ENCODE results near the gene TMEM114.
A peak's percentile ranks its signal among the peaks of the same experiment; 100 is the strongest.
"Not testable (repeated sequence)": the region's sequence is repeated elsewhere in the genome, so short reads cannot be mapped to it uniquely, and the experiment has no call there.

Gene TMEM114

GRCh38 chr16:8569650-8570346 lies 20.5 kb downstream of the TMEM114 start:
- TF ChIP-seq NFRKB (IDR thresholded peaks at IDR 0.05) = no peak
- TF ChIP-seq CTBP1 (IDR thresholded peaks at IDR 0.05; ENCODE audit: borderline replicate concordance) = no peak
- TF ChIP-seq, protein P1, sequence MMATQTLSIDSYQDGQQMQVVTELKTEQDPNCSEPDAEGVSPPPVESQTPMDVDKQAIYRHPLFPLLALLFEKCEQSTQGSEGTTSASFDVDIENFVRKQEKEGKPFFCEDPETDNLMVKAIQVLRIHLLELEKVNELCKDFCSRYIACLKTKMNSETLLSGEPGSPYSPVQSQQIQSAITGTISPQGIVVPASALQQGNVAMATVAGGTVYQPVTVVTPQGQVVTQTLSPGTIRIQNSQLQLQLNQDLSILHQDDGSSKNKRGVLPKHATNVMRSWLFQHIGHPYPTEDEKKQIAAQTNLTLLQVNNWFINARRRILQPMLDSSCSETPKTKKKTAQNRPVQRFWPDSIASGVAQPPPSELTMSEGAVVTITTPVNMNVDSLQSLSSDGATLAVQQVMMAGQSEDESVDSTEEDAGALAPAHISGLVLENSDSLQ (IDR thresholded peaks at IDR 0.05) = no peak
- no peak for TF ChIP-seq FOXA1 (IDR thresholded peaks at IDR 0.05)
- TF ChIP-seq BHLHE40 (IDR thresholded peaks at IDR 0.05; ENCODE audit: borderline replicate concordance) = no peak
- no peak for TF ChIP-seq L3MBTL2 (conservative IDR thresholded peaks at IDR 0.05)
- TF ChIP-seq SUZ12 (IDR thresholded peaks at IDR 0.05) = no peak
- no peak for TF ChIP-seq SP1 (IDR thresholded peaks at IDR 0.05)
- ChIA-PET CTCF (no interaction called here), POLR2A (no interaction called here)
- no peak for DNase-seq (ENCODE audit: extremely low spot score)

DNA sequence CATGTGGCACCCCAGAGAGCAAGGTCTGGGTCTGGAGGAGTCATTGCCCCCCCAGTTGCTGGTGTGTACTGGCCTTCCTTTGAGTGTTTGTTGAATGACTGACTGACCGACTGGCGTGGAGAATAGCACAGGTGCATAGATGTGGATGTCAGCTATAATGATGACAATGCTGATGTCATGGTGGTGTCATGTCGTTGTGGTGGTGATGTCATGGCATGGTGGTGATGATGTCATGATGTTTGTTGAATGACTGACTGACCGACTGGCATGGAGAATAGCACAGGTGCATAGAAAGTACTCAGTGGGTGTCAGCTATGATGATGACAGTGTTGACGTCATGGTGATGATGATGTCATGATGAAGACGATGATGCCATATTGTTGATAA lies 22.1 kb downstream of the TMEM114 start:
- no peak for DNase-seq (ENCODE audit: extremely low spot score)
- no peak for TF ChIP-seq FOXK2 (IDR thresholded peaks at IDR 0.05)
- TF ChIP-seq TARDBP (IDR thresholded peaks at IDR 0.05) = peak; percentile 83
- ChIA-PET CTCF (no interaction called here), POLR2A (no interaction called here)

GRCh38 chr16:8567355-8568230 lies 22.7 kb downstream of the TMEM114 start:
- POLR2A ChIA-PET = no interaction called here
- TF ChIP-seq, protein P1 (IDR thresholded peaks at IDR 0.05) = no peak
- TF ChIP-seq ZNF384 (IDR thresholded peaks at IDR 0.05) = 0 out of 2 replicates have a peak, but pooled peaks have one; percentile 12
- TF ChIP-seq BHLHE40 (IDR thresholded peaks at IDR 0.05; ENCODE audit: borderline replicate concordance) = no peak
- TF ChIP-seq SUZ12 (IDR thresholded peaks at IDR 0.05) = no peak
- no peak for TF ChIP-seq CTBP1 (IDR thresholded peaks at IDR 0.05; ENCODE audit: borderline replicate concordance)
- no peak for TF ChIP-seq HDGF (IDR thresholded peaks at IDR 0.05; ENCODE audit: borderline replicate concordance)
- no peak for TF ChIP-seq FOXM1 (IDR thresholded peaks at IDR 0.05; ENCODE audit: borderline replicate concordance)
- no peak for TF ChIP-seq NFRKB (IDR thresholded peaks at IDR 0.05)
- peak; percentile 84 for DNase-seq (ENCODE audit: extremely low spot score)
- CTCF ChIA-PET = interaction anchor here (0.7 to 1.2 kb wide), 2 partner anchors 15 to 86 kb away, joined by 3 to 5 read pairs; no protein-coding TSS in a partner anchor

DNA sequence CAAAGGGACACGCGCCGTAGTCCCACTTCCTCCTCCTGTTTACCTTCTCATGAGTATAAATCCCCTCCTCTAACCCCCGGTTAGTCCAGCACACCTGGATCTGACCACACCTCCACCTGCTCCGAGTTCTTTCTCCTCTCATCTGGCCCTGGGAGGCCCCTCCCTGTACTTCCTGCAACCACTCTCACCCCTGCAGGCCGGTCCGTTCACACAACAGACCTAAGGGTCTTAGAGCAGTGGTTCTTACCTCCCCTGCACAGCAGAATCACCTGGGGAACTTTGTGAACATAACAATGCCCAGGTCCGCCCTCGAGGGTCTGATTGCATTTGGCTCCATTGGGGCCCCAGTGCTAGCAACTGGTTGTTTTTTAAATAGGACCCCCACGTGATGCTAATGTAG lies 24.8 kb downstream of the TMEM114 start:
- ChIA-PET CTCF (no interaction called here), POLR2A (no interaction called here)
- TF ChIP-seq ELF4 (IDR thresholded peaks at IDR 0.05) = no peak
- no peak for TF ChIP-seq SUZ12 (IDR thresholded peaks at IDR 0.05)
- TF ChIP-seq FOXM1 (IDR thresholded peaks at IDR 0.05; ENCODE audit: borderline replicate concordance) = no peak
- no peak for TF ChIP-seq NFRKB (IDR thresholded peaks at IDR 0.05)
- no peak for TF ChIP-seq FOXK2 (IDR thresholded peaks at IDR 0.05)
- TF ChIP-seq FOXA1 (IDR thresholded peaks at IDR 0.05) = no peak
- no peak for TF ChIP-seq ARNT (IDR thresholded peaks at IDR 0.05)
- no peak for TF ChIP-seq TARDBP (IDR thresholded peaks at IDR 0.05)
- TF ChIP-seq ZNF384 (IDR thresholded peaks at IDR 0.05) = no peak
- TF ChIP-seq L3MBTL2 (conservative IDR thresholded peaks at IDR 0.05) = no peak
- TF ChIP-seq HDGF (IDR thresholded peaks at IDR 0.05; ENCODE audit: borderline replicate concordance) = no peak
- TF ChIP-seq, protein P1 (IDR thresholded peaks at IDR 0.05) = no peak
- TF ChIP-seq BHLHE40 (IDR thresholded peaks at IDR 0.05; ENCODE audit: borderline replicate concordance) = no peak
- TF ChIP-seq LEF1 (IDR thresholded peaks at IDR 0.05; ENCODE audit: borderline replicate concordance) = no peak
- DNase-seq (ENCODE audit: extremely low spot score) = no peak

DNA sequence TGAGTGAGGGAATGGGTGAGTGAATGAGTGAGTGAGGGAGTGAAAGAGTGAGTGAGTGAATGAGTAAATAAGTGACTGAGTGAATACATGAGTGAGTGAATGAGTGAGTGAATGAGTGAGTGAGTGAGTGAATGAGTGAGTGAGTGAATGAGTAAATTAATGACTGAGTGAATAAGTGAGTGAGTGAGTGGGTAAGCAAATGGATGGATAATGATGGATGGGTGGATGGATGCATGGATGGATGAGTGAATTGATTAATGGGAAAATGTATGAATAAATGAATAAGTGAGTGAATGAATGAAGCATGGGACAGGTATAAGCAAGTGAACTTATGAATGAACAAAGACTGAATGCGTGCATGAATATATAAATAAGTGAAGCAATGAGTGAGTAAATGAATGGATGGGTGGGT lies 25.4 kb downstream of the TMEM114 start:
- CTCF ChIA-PET = no interaction called here
- POLR2A ChIA-PET = no interaction called here
- no peak for DNase-seq (ENCODE audit: extremely low spot score)
- TF ChIP-seq, protein P1 (IDR thresholded peaks at IDR 0.05) = 0 out of 2 replicates have a peak, but pooled peaks have one; percentile 30
- TF ChIP-seq NFRKB (IDR thresholded peaks at IDR 0.05) = no peak

DNA sequence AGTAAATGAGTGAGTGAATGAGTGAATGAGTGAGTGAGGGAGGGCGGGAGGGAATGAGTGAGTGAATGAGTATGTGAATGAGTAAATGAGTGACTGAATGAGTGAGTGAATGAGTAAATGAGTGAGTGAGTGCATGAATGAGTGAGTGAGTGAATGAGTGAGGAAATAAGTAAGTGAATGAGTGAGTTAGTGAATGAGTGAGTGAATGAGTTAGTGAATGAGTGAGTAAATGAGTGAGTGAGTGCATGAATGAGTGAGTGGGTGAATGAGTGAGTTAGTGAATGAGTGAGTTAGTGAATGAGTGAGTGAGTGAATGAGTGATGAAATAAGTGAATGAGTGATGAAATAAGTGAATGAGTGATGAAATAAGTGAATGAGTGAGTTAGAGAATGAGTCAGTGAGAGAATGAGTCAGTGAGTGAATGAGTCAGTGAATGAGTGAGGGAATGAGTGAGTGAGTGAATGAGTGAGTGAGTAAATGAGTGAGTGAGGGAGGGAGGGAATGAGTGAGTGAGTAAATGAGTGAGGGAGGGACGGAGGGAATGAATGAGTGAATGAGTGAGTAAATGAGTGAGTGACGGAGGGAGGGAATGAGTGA lies 26.3 kb downstream of the TMEM114 start:
- DNase-seq (ENCODE audit: extremely low spot score); POLR2A ChIA-PET; CTCF ChIA-PET: not testable (repeated sequence)

Data from HEK293T (cell line).